ENCODE results near the gene BTBD7.
A peak's percentile ranks its signal among the peaks of the same experiment; 100 is the strongest.

The BTBD7 gene

GRCh38 chr14:93337884-93338283 is 5.0 kb upstream of the BTBD7 start:
- DNase-seq (no peak), ATAC-seq (no peak)
- H3K36me3 Mint-ChIP-seq (ENCODE audit: low read depth) = peaks cover 6% of the 10 kb centered on the region
- H3K27me3 Mint-ChIP-seq = peaks cover under 1% of the 10 kb centered on the region
- H3K9me3 Mint-ChIP-seq = peaks cover 5% of the 10 kb centered on the region
- peaks cover 18% of the 10 kb centered on the region for H3K4me1 Mint-ChIP-seq
- no peak overlapping the region for H3K4me3 Mint-ChIP-seq
- H3K27ac Mint-ChIP-seq = no peak overlapping the region

GRCh38 chr14:93337143-93337753 is 4.4 kb upstream of the BTBD7 start:
- no peak overlapping the region for H3K27ac Mint-ChIP-seq
- no peak overlapping the region for H3K4me3 Mint-ChIP-seq
- DNase-seq (peak; percentile 30), ATAC-seq (peak; percentile 48)
- H3K4me1 Mint-ChIP-seq = peaks cover 18% of the 10 kb centered on the region
- no peaks in the 10 kb centered on the region for H3K27me3 Mint-ChIP-seq
- peaks cover 3% of the 10 kb centered on the region for H3K36me3 Mint-ChIP-seq (ENCODE audit: low read depth)
- H3K9me3 Mint-ChIP-seq = no peaks in the 10 kb centered on the region

- Mint-ChIP-seq H3K36me3 (ENCODE audit: low read depth) (peaks cover 2% of the 10 kb centered on the region), H3K4me3 (peak overlapping the region; percentile 85), H3K27ac (peak overlapping the region; percentile 60), H3K4me1 (peaks cover 49% of the 10 kb centered on the region), H3K27me3 (no peaks in the 10 kb centered on the region), H3K9me3 (no peaks in the 10 kb centered on the region)
- no peak for ATAC-seq
- DNase-seq = no peak
Observed at GRCh38 chr14:93333631-93334103, 831 bp upstream of the BTBD7 start.

GRCh38 chr14:93332397-93332852 is 411 bp downstream of the BTBD7 start:
- Mint-ChIP-seq H3K27ac (peak overlapping the region; percentile 83), H3K9me3 (no peaks in the 10 kb centered on the region), H3K27me3 (no peaks in the 10 kb centered on the region), H3K4me3 (peak overlapping the region; percentile 89), H3K4me1 (peaks cover 57% of the 10 kb centered on the region), H3K36me3 (ENCODE audit: low read depth) (peaks cover 2% of the 10 kb centered on the region)
- DNase-seq (peak; percentile 53), ATAC-seq (peak; percentile 38)

GRCh38 chr14:93331728-93332396 is 974 bp downstream of the BTBD7 start:
- no peaks in the 10 kb centered on the region for H3K27me3 Mint-ChIP-seq
- H3K4me3 Mint-ChIP-seq = peak overlapping the region; percentile 89
- ATAC-seq (no peak), DNase-seq (no peak)
- H3K9me3 Mint-ChIP-seq = no peaks in the 10 kb centered on the region
- peaks cover 56% of the 10 kb centered on the region for H3K4me1 Mint-ChIP-seq
- H3K36me3 Mint-ChIP-seq (ENCODE audit: low read depth) = peaks cover 2% of the 10 kb centered on the region
- H3K27ac Mint-ChIP-seq = peak overlapping the region; percentile 83

- H3K27me3 Mint-ChIP-seq = no peaks in the 10 kb centered on the region
- peak overlapping the region; percentile 89 for H3K4me3 Mint-ChIP-seq
- no peaks in the 10 kb centered on the region for H3K9me3 Mint-ChIP-seq
- H3K4me1 Mint-ChIP-seq = peaks cover 56% of the 10 kb centered on the region
- DNase-seq (no peak), ATAC-seq (no peak)
- H3K27ac Mint-ChIP-seq = peak overlapping the region; percentile 25
- peaks cover 2% of the 10 kb centered on the region for H3K36me3 Mint-ChIP-seq (ENCODE audit: low read depth)
Observed at GRCh38 chr14:93331002-93331727, 1.7 kb downstream of the BTBD7 start.

GRCh38 chr14:93330609-93331000 is 2.2 kb downstream of the BTBD7 start:
- Mint-ChIP-seq H3K4me3 (peak overlapping the region; percentile 89), H3K4me1 (peaks cover 56% of the 10 kb centered on the region), H3K27me3 (no peaks in the 10 kb centered on the region), H3K36me3 (ENCODE audit: low read depth) (no peaks in the 10 kb centered on the region), H3K9me3 (no peaks in the 10 kb centered on the region), H3K27ac (peak overlapping the region; percentile 14)
- ATAC-seq (no peak), DNase-seq (no peak)

GRCh38 chr14:93329965-93330608 is 2.7 kb downstream of the BTBD7 start:
- H3K4me3 Mint-ChIP-seq = no peak overlapping the region
- H3K27me3 Mint-ChIP-seq = no peaks in the 10 kb centered on the region
- H3K27ac Mint-ChIP-seq = no peak overlapping the region
- H3K36me3 Mint-ChIP-seq (ENCODE audit: low read depth) = no peaks in the 10 kb centered on the region
- peaks cover 55% of the 10 kb centered on the region for H3K4me1 Mint-ChIP-seq
- H3K9me3 Mint-ChIP-seq = no peaks in the 10 kb centered on the region
- DNase-seq = no peak
- no peak for ATAC-seq

- Mint-ChIP-seq H3K4me1 (peaks cover 48% of the 10 kb centered on the region), H3K4me3 (no peak overlapping the region), H3K27me3 (no peaks in the 10 kb centered on the region), H3K9me3 (no peaks in the 10 kb centered on the region), H3K27ac (no peak overlapping the region), H3K36me3 (ENCODE audit: low read depth) (peaks cover 6% of the 10 kb centered on the region)
- ATAC-seq = no peak
- no peak for DNase-seq
Observed at GRCh38 chr14:93328546-93328945, 4.3 kb downstream of the BTBD7 start.

GRCh38 chr14:93326196-93326595 is 6.6 kb downstream of the BTBD7 start:
- Mint-ChIP-seq H3K27ac (no peak overlapping the region), H3K27me3 (no peaks in the 10 kb centered on the region), H3K9me3 (no peaks in the 10 kb centered on the region), H3K4me3 (no peak overlapping the region), H3K36me3 (ENCODE audit: low read depth) (peaks cover 12% of the 10 kb centered on the region), H3K4me1 (peaks cover 42% of the 10 kb centered on the region)
- ATAC-seq (no peak), DNase-seq (no peak)

- ATAC-seq (no peak), DNase-seq (no peak)
- peaks cover 36% of the 10 kb centered on the region for H3K4me1 Mint-ChIP-seq
- no peaks in the 10 kb centered on the region for H3K27me3 Mint-ChIP-seq
- H3K9me3 Mint-ChIP-seq = no peaks in the 10 kb centered on the region
- no peak overlapping the region for H3K4me3 Mint-ChIP-seq
- peaks cover 12% of the 10 kb centered on the region for H3K36me3 Mint-ChIP-seq (ENCODE audit: low read depth)
- H3K27ac Mint-ChIP-seq = no peak overlapping the region
Observed at GRCh38 chr14:93323600-93324174, 9.1 kb downstream of the BTBD7 start.

GRCh38 chr14:93322929-93323599 is 9.8 kb downstream of the BTBD7 start:
- peaks cover 12% of the 10 kb centered on the region for H3K36me3 Mint-ChIP-seq (ENCODE audit: low read depth)
- H3K4me1 Mint-ChIP-seq = peaks cover 39% of the 10 kb centered on the region
- DNase-seq (no peak), ATAC-seq (no peak)
- no peak overlapping the region for H3K4me3 Mint-ChIP-seq
- H3K9me3 Mint-ChIP-seq = no peaks in the 10 kb centered on the region
- no peak overlapping the region for H3K27ac Mint-ChIP-seq
- H3K27me3 Mint-ChIP-seq = no peaks in the 10 kb centered on the region

GRCh38 chr14:93320489-93320888 is 12.3 kb downstream of the BTBD7 start:
- DNase-seq (no peak), ATAC-seq (no peak)
- Mint-ChIP-seq H3K36me3 (ENCODE audit: low read depth) (peaks cover 16% of the 10 kb centered on the region), H3K9me3 (peaks cover 3% of the 10 kb centered on the region), H3K27ac (no peak overlapping the region), H3K4me3 (no peak overlapping the region), H3K4me1 (peaks cover 35% of the 10 kb centered on the region), H3K27me3 (no peaks in the 10 kb centered on the region)

GRCh38 chr14:93319958-93320357 is 12.9 kb downstream of the BTBD7 start:
- DNase-seq (no peak), ATAC-seq (no peak)
- Mint-ChIP-seq H3K36me3 (ENCODE audit: low read depth) (peaks cover 16% of the 10 kb centered on the region), H3K4me1 (peaks cover 35% of the 10 kb centered on the region), H3K4me3 (no peak overlapping the region), H3K9me3 (peaks cover 3% of the 10 kb centered on the region), H3K27ac (no peak overlapping the region), H3K27me3 (no peaks in the 10 kb centered on the region)
